Measurements from ENCODE around the gene TNIK. TPM values are rescaled to one million over a fixed set of nuclear protein-coding genes. Genes with fewer than 3 reads are reported as not detected.
A peak's percentile ranks its signal among the peaks of the same experiment; 100 is the strongest.

Gene TNIK
- total and polyA plus RNA-seq, 10 of the 15 experiments (the other 5 are each of a cell fraction or from before 2014, with no cell fraction given), result 13.9 to 74.3 (median 48.2) TPM

GRCh38 chr3:171383206-171384018 is 76.8 kb downstream of the TNIK start:
- in situ Hi-C loops (cut with MboI), result no loop called here
- H3K27ac ChIP-seq (ENCODE audit: control insufficient read depth, insufficient read depth), result no peak overlapping the region
- peak overlapping the region; percentile 39; the same call in 1 of the 2 replicates for H3K4me2 ChIP-seq (ENCODE audit: control insufficient read depth, insufficient read depth)
- peaks cover 36% of the 10 kb centered on the region for H3K4me1 ChIP-seq (ENCODE audit: control insufficient read depth, insufficient read depth, low read length)
- peaks cover 95% of the 10 kb centered on the region for H3K79me2 ChIP-seq (ENCODE audit: control insufficient read depth, insufficient read depth, low read length)
- no peak for FAIRE-seq
- ATAC-seq, result peak; percentile 68
- intact Hi-C loops (cut with micrococcal nuclease; ENCODE audit: unreplicated experiment), result no loop called here
- H3K9ac ChIP-seq (ENCODE audit: control insufficient read depth, insufficient read depth, low read length), result no peak overlapping the region
- ChIA-PET POLR2A (interaction anchor here (0.7 to 1.9 kb wide), 2 partner anchors 36 to 53 kb away, joined by 3 to 13 read pairs; no protein-coding TSS in a partner anchor), CTCF (interaction anchor here (0.7 to 1.8 kb wide), 3 partner anchors 19 to 196 kb away, joined by 3 to 5 read pairs (median 4); no protein-coding TSS in a partner anchor), SMC1A (ENCODE audit: uncharacterized antibody, unreplicated experiment) (interaction anchor here (0.6 to 5.0 kb wide), 10 partner anchors 10 to 196 kb away, joined by 3 to 36 read pairs (median 3); no protein-coding TSS in a partner anchor), RAD21 (ENCODE audit: unreplicated experiment) (interaction anchor here (1.2 to 3.1 kb wide), 3 partner anchors 11 to 59 kb away, joined by 3 to 18 read pairs (median 4); no protein-coding TSS in a partner anchor)
- 48% methylated on average over 5 of the region's 5 CpGs for WGBS (ENCODE audit: insufficient coverage, insufficient replicate concordance, low lambda C conversion rate, missing lambda C conversion rate)
- TF ChIP-seq EED (IDR thresholded peaks at IDR 0.05; ENCODE audit: low read depth) (peak; percentile 60), ESRRA (IDR thresholded peaks at IDR 0.05; ENCODE audit: low read length) (no peak), MTA2 (IDR thresholded peaks at IDR 0.05; ENCODE audit: low read depth) (no peak), CUX1 (IDR thresholded peaks at IDR 0.05; ENCODE audit: insufficient replicate concordance, low read depth, low read length) (no peak), TCF12 (IDR thresholded peaks at IDR 0.05; ENCODE audit: low read depth, low read length) (no peak), JUNB (IDR thresholded peaks at IDR 0.05) (peak; percentile 62), ASH2L (IDR thresholded peaks at IDR 0.05; ENCODE audit: borderline replicate concordance, low read depth) (no peak), IKZF2 (IDR thresholded peaks at IDR 0.05) (peak in 1 of 2 experiments; percentile 16; a peak in 2 of 4 replicates), PAX5 (IDR thresholded peaks at IDR 0.05; ENCODE audit: borderline replicate concordance, low read depth, low read length) (no peak), RUNX3 (IDR thresholded peaks at IDR 0.05; ENCODE audit: low read length) (peak; percentile 59), IRF4 (IDR thresholded peaks at IDR 0.05; ENCODE audit: low read depth, low read length) (0 out of 2 replicates have a peak, but pooled peaks have one; percentile 35), IKZF1 (conservative IDR thresholded peaks at IDR 0.05) (0 out of 2 replicates have a peak, but pooled peaks have one; percentile 20)
- no peaks in the 10 kb centered on the region for H3K27me3 ChIP-seq (replicated peaks in 1 of 2; ENCODE audit: control insufficient read depth in 2 of 2, insufficient read depth in 2 of 2, low read length in 1 of 2)
- H3K4me3 ChIP-seq, result peak overlapping the region; percentile 8; the same call in 1 of the 2 replicates
- no peak overlapping the region for H2AFZ ChIP-seq (ENCODE audit: control insufficient read depth, low read depth, low read length)
- 0 out of 2 replicates have a peak, but pooled peaks cover 2% of the 10 kb centered on the region for H4K20me1 ChIP-seq (ENCODE audit: control insufficient read depth, insufficient read depth)
- DNase-seq (ENCODE audit: low read depth, low spot score), result no peak
- H3K9me3 ChIP-seq (replicated peaks; ENCODE audit: control insufficient read depth, insufficient read depth, low read length), result no peaks in the 10 kb centered on the region
- H3K36me3 ChIP-seq (ENCODE audit: control insufficient read depth in 2 of 2, insufficient read depth in 2 of 2, low read length in 1 of 2), result peaks cover 0 to 1% of the 10 kb centered on the region in 2 experiments; a peak in 1 of 4 replicates
- no TSS peak for BruUV-seq (replicated peaks)

Measured in GM12878 (cell line).